Stimulated activated CD4-positive, alpha-beta T cell treated with anti-CD3 and anti-CD28 coated beads, Interleukin-2, amount 100 ng/mL, for 48 hours (primary cell): Measurements from ENCODE around the gene RAP1GDS1.

Experiments
- DNase-seq, 2 donors: peaks; one replicate each; pipeline ENCODE4 v3.0.0-alpha.2; 2020

RAP1GDS1 gene

GRCh38 chr4:98485816-98486345, 224.7 kb downstream of the RAP1GDS1 start:
- DNase-seq: no peak

- no peak for DNase-seq
Observed at GRCh38 chr4:98490251-98490650, 229.1 kb downstream of the RAP1GDS1 start.

GRCh38 chr4:98491899-98492559, 230.8 kb downstream of the RAP1GDS1 start:
- DNase-seq: no peak

GRCh38 chr4:98493296-98493695, 232.1 kb downstream of the RAP1GDS1 start:
- DNase-seq: no peak
